GM12878 (cell line): ENCODE measurements around the gene PTPRC. TPM values are rescaled to one million over a fixed set of nuclear protein-coding genes. Genes with fewer than 3 reads are reported as not detected.

Source experiments
- ATAC-seq: fragments of 200-7000 bp; cut with Tn5 transposase; 3 replicates; pipeline ENCODE4 v1.9.1; 2020; ENCODE audit warnings: mild to moderate bottlenecking, moderate library complexity
- BruUV-seq: library from RNA; stranded (reverse); fragments of 400-500 nt; replicated peaks from 2 replicates; lab custom pipeline; 2021; lab: Mats Ljungman, UMichigan
- CTCF ChIA-PET: fragments of 300-600 bp; sonication (Branson Sonifier 250); formaldehyde crosslinking; extraction: SDS; loops from one replicate; lab custom pipeline; 2021; ENCODE audit warnings: inconsistent platforms; lab: Yijun Ruan, JAX
- POLR2A ChIA-PET: fragments of 350-600 bp; formaldehyde crosslinking; extraction: SDS; loops from one replicate; lab custom pipeline; 2021; ENCODE audit warnings: inconsistent platforms; lab: Charles Lee
- RAD21 ChIA-PET: fragments of 300-600 bp; sonication (Branson Sonifier 250); formaldehyde crosslinking; loops from one replicate; lab custom pipeline; 2023; ENCODE audit warnings: antibody characterized with exemption; ENCODE audit not compliant: unreplicated experiment; lab: Charles Lee
- SMC1A ChIA-PET: fragments of 300-600 bp; sonication (Branson Sonifier 250); formaldehyde crosslinking; loops from one replicate; lab custom pipeline; 2023; ENCODE audit not compliant: unreplicated experiment, uncharacterized antibody; lab: Charles Lee
- DNase-seq: peaks from one replicate; pipeline ENCODE4 v3.0.0-alpha.2; 2011; ENCODE audit warnings: low read depth, low spot score
- FAIRE-seq: peaks from 3 replicates; lab custom pipeline; 2011; peaks lifted over from hg19 to GRCh38; lab: Jason Lieb, UNC
- H2AFZ ChIP-seq: 2 replicates; pipeline ENCODE4 v1.6.0; 2011; ENCODE audit warnings: low read depth, low read length, control low read depth; ENCODE audit not compliant: control insufficient read depth
- H3K27ac ChIP-seq: 2 replicates; pipeline ENCODE4 v1.5.1; 2011; ENCODE audit warnings: control low read depth; ENCODE audit not compliant: control insufficient read depth, insufficient read depth
- H3K27me3 ChIP-seq, 2 experiments: replicated peaks in 1 of 2; 2 replicates each; pipeline versions ENCODE4 v1.6.0 to v1.6.1; 2011; ENCODE audit warnings: low read length in 1 of 2; ENCODE audit not compliant: control insufficient read depth in 2 of 2, insufficient read depth in 2 of 2
- H3K36me3 ChIP-seq, 2 experiments: 2 replicates each; pipeline ENCODE4 v1.5.1; 2011; ENCODE audit warnings: low read length in 1 of 2; ENCODE audit not compliant: control insufficient read depth in 2 of 2, insufficient read depth in 2 of 2
- H3K4me1 ChIP-seq: 2 replicates; pipeline ENCODE4 v1.6.1; 2011; ENCODE audit warnings: mild to moderate bottlenecking, low read length, moderate library complexity, mixed read lengths; ENCODE audit not compliant: control insufficient read depth, insufficient read depth
- H3K4me2 ChIP-seq: 2 replicates; pipeline ENCODE4 v1.6.0; 2011; ENCODE audit warnings: control low read depth; ENCODE audit not compliant: control insufficient read depth, insufficient read depth
- H3K4me3 ChIP-seq: fragments of 200-600 bp; sonication (generic); 2 replicates; pipeline ENCODE4 v1.5.1; 2016
- H3K79me2 ChIP-seq: 2 replicates; pipeline ENCODE4 v1.6.0; 2011; ENCODE audit warnings: low read length; ENCODE audit not compliant: control insufficient read depth, insufficient read depth
- H3K9ac ChIP-seq: 2 replicates; pipeline ENCODE4 v1.8.0; 2011; ENCODE audit warnings: low read length, control low read depth, mixed read lengths; ENCODE audit not compliant: control insufficient read depth, insufficient read depth
- H3K9me3 ChIP-seq: replicated peaks from 3 replicates; pipeline ENCODE4 v1.5.1; 2011; ENCODE audit warnings: mild to moderate bottlenecking, low read length; ENCODE audit not compliant: control insufficient read depth, insufficient read depth
- H4K20me1 ChIP-seq: 2 replicates; pipeline ENCODE4 v1.6.0; 2011; ENCODE audit not compliant: control insufficient read depth, insufficient read depth
- ATF7 ChIP-seq: fragments of 450-650 bp; IDR thresholded peaks from 2 replicates; pipeline ENCODE4 v1.6.1; 2016; ENCODE audit warnings: low read depth, mild to moderate bottlenecking
- CBX3 ChIP-seq: fragments of 200-600 bp; sonication (generic); IDR thresholded peaks from 2 replicates; pipeline ENCODE4 v1.6.1; 2016; ENCODE audit warnings: low read depth, borderline replicate concordance
- E2F8 ChIP-seq: fragments of 450-650 bp; IDR thresholded peaks from 2 replicates; pipeline ENCODE4 v1.6.1; 2018; ENCODE audit warnings: mild to moderate bottlenecking, low read depth, moderate library complexity; ENCODE audit not compliant: partially characterized antibody
- HDAC2 ChIP-seq: fragments of 200-600 bp; sonication (generic); IDR thresholded peaks from 2 replicates; pipeline ENCODE4 v1.6.1; 2017
- JUND ChIP-seq: IDR thresholded peaks from 2 replicates; pipeline ENCODE4 v1.6.1; 2012; ENCODE audit warnings: low read depth, mild to moderate bottlenecking, low read length, improper control_type of control experiment, moderate library complexity
- MEF2A ChIP-seq: IDR thresholded peaks from 2 replicates; pipeline ENCODE4 v1.6.1; 2011; ENCODE audit warnings: low read depth, mild to moderate bottlenecking, low read length, moderate library complexity; ENCODE audit not compliant: insufficient read depth
- POLR2AphosphoS5 ChIP-seq: IDR thresholded peaks from 2 replicates; pipeline ENCODE4 v1.6.1; 2011; ENCODE audit warnings: mild to moderate bottlenecking, low read length, inconsistent platforms
- RAD21 ChIP-seq: IDR thresholded peaks from 2 replicates; pipeline ENCODE4 v1.6.1; 2011; ENCODE audit warnings: mild to moderate bottlenecking, low read depth, low read length, moderate library complexity; ENCODE audit not compliant: insufficient read depth
- RFX5 ChIP-seq: IDR thresholded peaks from 2 replicates; pipeline ENCODE4 v1.6.1; 2011; ENCODE audit warnings: low read depth, low read length, improper control_type of control experiment
- WGBS: methylation state at CpG from one replicate; pipeline ENCODE4 v1.1.6; 2016; ENCODE audit warnings: low lambda C conversion rate; ENCODE audit not compliant: insufficient replicate concordance, insufficient coverage; ENCODE audit errors: missing lambda C conversion rate; 5-methylcytosine and 5-hydroxymethylcytosine counted together
- in situ Hi-C: fragments of 300-500 bp; cut with MboI; formaldehyde crosslinking; loops from 9 replicates; pipeline ENCODE4 v1.14.3; 2018; ENCODE audit warnings: mixed read lengths
- intact Hi-C: fragments of 100-400 bp; cut with micrococcal nuclease; formaldehyde crosslinking; loops from one replicate; pipeline ENCODE4 v1.14.2; 2022; ENCODE audit not compliant: unreplicated experiment
- polyA plus RNA-seq, 11 experiments: library from polyadenylated mRNA; depleted of rRNA in 4 of 11; unstranded in 6 of 11; stranded (reverse) in 5 of 11; fragments of >200 nt; fragmentation: Nextera tagmentation in 4 of 11; fragmentation: Illumina TruSeq in 1 of 11; extraction: Ambion mirVana in 4 of 11; extraction: Trizol in 1 of 11; gene quantifications; 1 replicate in 1 of 11; 2 replicates in 10 of 11; pipeline versions ENCODE4 v1.2.1 to v1.2.3, GENCODE V29; 2011 to 2016; ENCODE audit warnings: inconsistent platforms in 2 of 11, missing spikeins in 2 of 11, low read depth in 1 of 11
- total RNA-seq, 4 experiments: library from RNA; depleted of rRNA in 3 of 4; stranded (reverse); fragments of >200 nt in 3 of 4; fragmentation: Illumina TruSeq in 1 of 4; extraction: Trizol in 1 of 4; gene quantifications; 2 replicates each; pipeline versions ENCODE4 v1.2.1 to v1.2.3, GENCODE V29; 2013 to 2021
- TF ChIP-seq, protein P1 (sequence below): IDR thresholded peaks from 2 replicates; pipeline ENCODE4 v1.6.1; 2012; ENCODE audit warnings: low read length, inconsistent platforms
- TF ChIP-seq, protein P2 (sequence below): fragments of 150-350 bp; IDR thresholded peaks from 2 replicates; pipeline ENCODE4 v1.6.1; 2016; ENCODE audit warnings: low read depth, low read length
- TF ChIP-seq, protein P3 (sequence below): fragments of 450-650 bp; IDR thresholded peaks from 2 replicates; pipeline ENCODE4 v1.6.1; 2017; ENCODE audit warnings: mild to moderate bottlenecking

Gene PTPRC
- total and polyA plus RNA-seq, 10 of the 15 experiments (the other 5 are each of a cell fraction or from before 2014, with no cell fraction given), result 72.9 to 221 (median 118) TPM

GRCh38 chr1:198798923-198799386 lies 160.1 kb downstream of the PTPRC start (continued):
- TF ChIP-seq, protein P1, sequence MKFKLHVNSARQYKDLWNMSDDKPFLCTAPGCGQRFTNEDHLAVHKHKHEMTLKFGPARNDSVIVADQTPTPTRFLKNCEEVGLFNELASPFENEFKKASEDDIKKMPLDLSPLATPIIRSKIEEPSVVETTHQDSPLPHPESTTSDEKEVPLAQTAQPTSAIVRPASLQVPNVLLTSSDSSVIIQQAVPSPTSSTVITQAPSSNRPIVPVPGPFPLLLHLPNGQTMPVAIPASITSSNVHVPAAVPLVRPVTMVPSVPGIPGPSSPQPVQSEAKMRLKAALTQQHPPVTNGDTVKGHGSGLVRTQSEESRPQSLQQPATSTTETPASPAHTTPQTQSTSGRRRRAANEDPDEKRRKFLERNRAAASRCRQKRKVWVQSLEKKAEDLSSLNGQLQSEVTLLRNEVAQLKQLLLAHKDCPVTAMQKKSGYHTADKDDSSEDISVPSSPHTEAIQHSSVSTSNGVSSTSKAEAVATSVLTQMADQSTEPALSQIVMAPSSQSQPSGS, result peak; percentile 23
- TF ChIP-seq ATF7 (peak; percentile 31), RAD21 (peak; percentile 27; the same call in 1 of the 2 replicates)

DNA sequence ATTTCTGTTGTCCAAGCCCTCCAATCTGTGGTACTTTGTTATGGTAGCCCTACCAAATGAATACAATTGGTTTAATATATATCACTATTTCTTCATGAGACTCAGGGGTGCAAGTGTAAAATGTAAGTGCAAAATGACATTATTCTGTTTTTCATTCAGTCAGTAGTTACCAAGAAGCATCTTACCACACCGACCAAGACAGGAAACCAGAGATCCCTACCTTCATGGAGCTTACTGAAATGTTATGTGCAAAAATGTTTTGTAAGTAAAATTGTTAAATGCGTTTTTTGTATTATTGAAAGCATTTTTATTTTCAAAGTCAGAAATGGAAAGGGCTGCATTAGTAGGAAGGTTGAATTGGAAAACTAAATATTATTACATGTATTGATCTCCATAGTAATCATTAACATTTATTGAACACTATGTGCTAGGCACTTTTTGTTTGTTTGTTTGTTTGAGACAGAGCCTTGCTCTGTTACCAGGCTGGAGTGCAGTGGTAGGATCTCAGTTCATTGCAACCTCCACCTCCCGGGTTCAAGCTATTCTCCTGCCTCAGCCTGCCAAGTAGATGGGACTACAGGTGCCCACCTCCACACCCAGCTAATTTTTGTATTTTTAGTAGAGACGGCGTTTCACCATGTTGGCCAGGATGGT lies 166.8 kb downstream of the PTPRC start:
- no peaks in the 10 kb centered on the region for H3K4me1 ChIP-seq
- no peak overlapping the region for H3K4me2 ChIP-seq
- no peak overlapping the region for H2AFZ ChIP-seq
- FAIRE-seq (no peak), ATAC-seq (no peak), DNase-seq (no peak)
- no peaks in the 10 kb centered on the region for H3K36me3 ChIP-seq
- RAD21 ChIA-PET, result interaction anchor here (1.7 kb wide), 1 partner anchor 308 kb away, joined by 4 read pairs; no protein-coding TSS in a partner anchor
- 66% methylated on average over 5 of the region's 5 CpGs for WGBS
- no peaks in the 10 kb centered on the region; the same call in 2 of the 3 replicates for H3K9me3 ChIP-seq
- POLR2A ChIA-PET, result no interaction called here
- no TSS peak for BruUV-seq
- no peaks in the 10 kb centered on the region for H4K20me1 ChIP-seq
- no peak overlapping the region for H3K9ac ChIP-seq
- intact Hi-C loops, result no loop called here
- in situ Hi-C loops, result no loop called here
- H3K27me3 ChIP-seq, result no peaks in the 10 kb centered on the region
- SMC1A ChIA-PET, result interaction anchor here (0.9 kb wide), 1 partner anchor 9 kb away, joined by 3 read pairs; no protein-coding TSS in a partner anchor
- no peaks in the 10 kb centered on the region for H3K79me2 ChIP-seq
- H3K27ac ChIP-seq, result no peak overlapping the region
- CTCF ChIA-PET, result no interaction called here
- no peak overlapping the region for H3K4me3 ChIP-seq
- TF ChIP-seq POLR2AphosphoS5 (no peak), RFX5 (no peak), CBX3 (no peak), E2F8 (no peak), JUND (no peak), HDAC2 (no peak), MEF2A (no peak), RAD21 (no peak)
- TF ChIP-seq, protein P2, sequence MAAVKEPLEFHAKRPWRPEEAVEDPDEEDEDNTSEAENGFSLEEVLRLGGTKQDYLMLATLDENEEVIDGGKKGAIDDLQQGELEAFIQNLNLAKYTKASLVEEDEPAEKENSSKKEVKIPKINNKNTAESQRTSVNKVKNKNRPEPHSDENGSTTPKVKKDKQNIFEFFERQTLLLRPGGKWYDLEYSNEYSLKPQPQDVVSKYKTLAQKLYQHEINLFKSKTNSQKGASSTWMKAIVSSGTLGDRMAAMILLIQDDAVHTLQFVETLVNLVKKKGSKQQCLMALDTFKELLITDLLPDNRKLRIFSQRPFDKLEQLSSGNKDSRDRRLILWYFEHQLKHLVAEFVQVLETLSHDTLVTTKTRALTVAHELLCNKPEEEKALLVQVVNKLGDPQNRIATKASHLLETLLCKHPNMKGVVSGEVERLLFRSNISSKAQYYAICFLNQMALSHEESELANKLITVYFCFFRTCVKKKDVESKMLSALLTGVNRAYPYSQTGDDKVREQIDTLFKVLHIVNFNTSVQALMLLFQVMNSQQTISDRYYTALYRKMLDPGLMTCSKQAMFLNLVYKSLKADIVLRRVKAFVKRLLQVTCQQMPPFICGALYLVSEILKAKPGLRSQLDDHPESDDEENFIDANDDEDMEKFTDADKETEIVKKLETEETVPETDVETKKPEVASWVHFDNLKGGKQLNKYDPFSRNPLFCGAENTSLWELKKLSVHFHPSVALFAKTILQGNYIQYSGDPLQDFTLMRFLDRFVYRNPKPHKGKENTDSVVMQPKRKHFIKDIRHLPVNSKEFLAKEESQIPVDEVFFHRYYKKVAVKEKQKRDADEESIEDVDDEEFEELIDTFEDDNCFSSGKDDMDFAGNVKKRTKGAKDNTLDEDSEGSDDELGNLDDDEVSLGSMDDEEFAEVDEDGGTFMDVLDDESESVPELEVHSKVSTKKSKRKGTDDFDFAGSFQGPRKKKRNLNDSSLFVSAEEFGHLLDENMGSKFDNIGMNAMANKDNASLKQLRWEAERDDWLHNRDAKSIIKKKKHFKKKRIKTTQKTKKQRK, result no peak
- TF ChIP-seq, protein P3, sequence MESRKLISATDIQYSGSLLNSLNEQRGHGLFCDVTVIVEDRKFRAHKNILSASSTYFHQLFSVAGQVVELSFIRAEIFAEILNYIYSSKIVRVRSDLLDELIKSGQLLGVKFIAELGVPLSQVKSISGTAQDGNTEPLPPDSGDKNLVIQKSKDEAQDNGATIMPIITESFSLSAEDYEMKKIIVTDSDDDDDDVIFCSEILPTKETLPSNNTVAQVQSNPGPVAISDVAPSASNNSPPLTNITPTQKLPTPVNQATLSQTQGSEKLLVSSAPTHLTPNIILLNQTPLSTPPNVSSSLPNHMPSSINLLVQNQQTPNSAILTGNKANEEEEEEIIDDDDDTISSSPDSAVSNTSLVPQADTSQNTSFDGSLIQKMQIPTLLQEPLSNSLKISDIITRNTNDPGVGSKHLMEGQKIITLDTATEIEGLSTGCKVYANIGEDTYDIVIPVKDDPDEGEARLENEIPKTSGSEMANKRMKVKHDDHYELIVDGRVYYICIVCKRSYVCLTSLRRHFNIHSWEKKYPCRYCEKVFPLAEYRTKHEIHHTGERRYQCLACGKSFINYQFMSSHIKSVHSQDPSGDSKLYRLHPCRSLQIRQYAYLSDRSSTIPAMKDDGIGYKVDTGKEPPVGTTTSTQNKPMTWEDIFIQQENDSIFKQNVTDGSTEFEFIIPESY, result no peak
- TF ChIP-seq, all 136 proteins: peak for 0
